ENCODE data around the gene CFAP20DC. TPM values are rescaled to one million over a fixed set of nuclear protein-coding genes. Genes with fewer than 3 reads are reported as not detected.

CFAP20DC gene
- total and polyA plus RNA-seq, 10 of the 15 experiments (the other 5 are each of a cell fraction or from before 2014, with no cell fraction given): 0.53 to 11.6 (median 2.0) TPM

- TF ChIP-seq WRNIP1 (IDR thresholded peaks at IDR 0.05; ENCODE audit: borderline replicate concordance, low read depth, low read length) (no peak), ZBED1 (IDR thresholded peaks at IDR 0.05; ENCODE audit: borderline replicate concordance) (peak; percentile 88; the same call in 1 of the 2 replicates)
- RAD21 ChIA-PET (ENCODE audit: unreplicated experiment): interaction anchor here (6.5 kb wide), 1 partner anchor 55 kb away, joined by 67 read pairs; no protein-coding TSS in a partner anchor
- no peaks in the 10 kb centered on the region for H3K79me2 ChIP-seq (ENCODE audit: control insufficient read depth, insufficient read depth, low read length)
- BruUV-seq (replicated peaks): no TSS peak
- no peak for DNase-seq (ENCODE audit: low read depth, low spot score)
- FAIRE-seq: no peak
- no peak overlapping the region for H3K4me3 ChIP-seq
- no peaks in the 10 kb centered on the region for H3K27me3 ChIP-seq (replicated peaks in 1 of 2; ENCODE audit: control insufficient read depth in 2 of 2, insufficient read depth in 2 of 2, low read length in 1 of 2)
- H3K27ac ChIP-seq (ENCODE audit: control insufficient read depth, insufficient read depth): no peak overlapping the region
- no peak overlapping the region for H2AFZ ChIP-seq (ENCODE audit: control insufficient read depth, low read depth, low read length)
- no peaks in the 10 kb centered on the region for H3K9me3 ChIP-seq (replicated peaks; ENCODE audit: control insufficient read depth, insufficient read depth, low read length)
- intact Hi-C loops (cut with micrococcal nuclease; ENCODE audit: unreplicated experiment): loop anchor here (10.0 kb wide), 1 partner anchor 856 kb away; no protein-coding TSS in a partner anchor
- H3K9ac ChIP-seq (ENCODE audit: control insufficient read depth, insufficient read depth, low read length): no peak overlapping the region
- CTCF ChIA-PET: interaction anchor here (0.8 to 7.5 kb wide), 5 partner anchors 8 to 315 kb away, joined by 3 to 116 read pairs (median 4); no protein-coding TSS in a partner anchor
- POLR2A ChIA-PET: no interaction called here
- H3K4me2 ChIP-seq (ENCODE audit: control insufficient read depth, insufficient read depth): no peak overlapping the region
- H3K4me1 ChIP-seq (ENCODE audit: control insufficient read depth, insufficient read depth, low read length): no peaks in the 10 kb centered on the region
- H4K20me1 ChIP-seq (ENCODE audit: control insufficient read depth, insufficient read depth): no peaks in the 10 kb centered on the region
- 35% methylated on average over 4 of the region's 4 CpGs for WGBS (ENCODE audit: insufficient coverage, insufficient replicate concordance, low lambda C conversion rate, missing lambda C conversion rate)
- SMC1A ChIA-PET (ENCODE audit: uncharacterized antibody, unreplicated experiment): interaction anchor here (0.8 to 4.3 kb wide), 12 partner anchors 8 to 175 kb away, joined by 3 to 37 read pairs (median 4); partner anchors contain the start of gene CFAP20DC
- peak; percentile 79 for ATAC-seq
- no peaks in the 10 kb centered on the region for H3K36me3 ChIP-seq (ENCODE audit: control insufficient read depth in 2 of 2, insufficient read depth in 2 of 2, low read length in 1 of 2)
- in situ Hi-C loops (cut with MboI): no loop called here
Observed at GRCh38 chr3:58998476-58999117, 51.2 kb downstream of the CFAP20DC start.

GRCh38 chr3:58996730-58997129, 53.1 kb downstream of the CFAP20DC start:
- CTCF ChIA-PET: interaction anchor here (0.8 to 7.5 kb wide), 2 partner anchors 57 to 215 kb away, joined by 3 to 116 read pairs; no protein-coding TSS in a partner anchor
- H4K20me1 ChIP-seq (ENCODE audit: control insufficient read depth, insufficient read depth): no peaks in the 10 kb centered on the region
- no peak for ATAC-seq
- H3K27me3 ChIP-seq (replicated peaks in 1 of 2; ENCODE audit: control insufficient read depth in 2 of 2, insufficient read depth in 2 of 2, low read length in 1 of 2): no peaks in the 10 kb centered on the region
- intact Hi-C loops (cut with micrococcal nuclease; ENCODE audit: unreplicated experiment) (loop anchor here (10.0 kb wide), 1 partner anchor 858 kb away; no protein-coding TSS in a partner anchor), in situ Hi-C loops (cut with MboI) (no loop called here)
- SMC1A ChIA-PET (ENCODE audit: uncharacterized antibody, unreplicated experiment): interaction anchor here (0.6 to 4.3 kb wide), 8 partner anchors 10 to 860 kb away, joined by 3 to 37 read pairs (median 6); no protein-coding TSS in a partner anchor
- no peak overlapping the region for H3K27ac ChIP-seq (ENCODE audit: control insufficient read depth, insufficient read depth)
- H3K4me2 ChIP-seq (ENCODE audit: control insufficient read depth, insufficient read depth): no peak overlapping the region
- H3K4me3 ChIP-seq: no peak overlapping the region
- WGBS (ENCODE audit: insufficient coverage, insufficient replicate concordance, low lambda C conversion rate, missing lambda C conversion rate): 78% methylated on average over 5 of the region's 5 CpGs
- no peak for DNase-seq (ENCODE audit: low read depth, low spot score)
- H3K79me2 ChIP-seq (ENCODE audit: control insufficient read depth, insufficient read depth, low read length): no peaks in the 10 kb centered on the region
- H3K9me3 ChIP-seq (replicated peaks; ENCODE audit: control insufficient read depth, insufficient read depth, low read length): no peaks in the 10 kb centered on the region
- H3K36me3 ChIP-seq (ENCODE audit: control insufficient read depth in 2 of 2, insufficient read depth in 2 of 2, low read length in 1 of 2): no peaks in the 10 kb centered on the region
- RAD21 ChIA-PET (ENCODE audit: unreplicated experiment): interaction anchor here (1.3 to 6.5 kb wide), 2 partner anchors 57 to 173 kb away, joined by 4 to 67 read pairs; no protein-coding TSS in a partner anchor
- TF ChIP-seq CREB1 (IDR thresholded peaks at IDR 0.05; ENCODE audit: low read depth) (no peak), SRF (IDR thresholded peaks at IDR 0.05; ENCODE audit: low read depth in 2 of 2, low read length in 2 of 2) (no peak), EP300 (IDR thresholded peaks at IDR 0.05; ENCODE audit: borderline replicate concordance in 1 of 2, control insufficient read depth in 1 of 2, low read depth in 2 of 2, low read length in 2 of 2) (no peak), SMARCA5 (IDR thresholded peaks at IDR 0.05) (no peak), NRF1 (conservative IDR thresholded peaks at IDR 0.05; ENCODE audit: low read depth, low read length) (no peak), CBFB (IDR thresholded peaks at IDR 0.05; ENCODE audit: low read depth) (no peak), TBL1XR1 (IDR thresholded peaks at IDR 0.05; ENCODE audit: low read depth, low read length) (no peak)
- no peak for FAIRE-seq
- POLR2A ChIA-PET: no interaction called here
- H3K4me1 ChIP-seq (ENCODE audit: control insufficient read depth, insufficient read depth, low read length): no peaks in the 10 kb centered on the region
- no peak overlapping the region for H3K9ac ChIP-seq (ENCODE audit: control insufficient read depth, insufficient read depth, low read length)
- no peak overlapping the region for H2AFZ ChIP-seq (ENCODE audit: control insufficient read depth, low read depth, low read length)
- BruUV-seq (replicated peaks): no TSS peak
